Measurements from ENCODE around the gene SLK.

Gene SLK

DNA sequence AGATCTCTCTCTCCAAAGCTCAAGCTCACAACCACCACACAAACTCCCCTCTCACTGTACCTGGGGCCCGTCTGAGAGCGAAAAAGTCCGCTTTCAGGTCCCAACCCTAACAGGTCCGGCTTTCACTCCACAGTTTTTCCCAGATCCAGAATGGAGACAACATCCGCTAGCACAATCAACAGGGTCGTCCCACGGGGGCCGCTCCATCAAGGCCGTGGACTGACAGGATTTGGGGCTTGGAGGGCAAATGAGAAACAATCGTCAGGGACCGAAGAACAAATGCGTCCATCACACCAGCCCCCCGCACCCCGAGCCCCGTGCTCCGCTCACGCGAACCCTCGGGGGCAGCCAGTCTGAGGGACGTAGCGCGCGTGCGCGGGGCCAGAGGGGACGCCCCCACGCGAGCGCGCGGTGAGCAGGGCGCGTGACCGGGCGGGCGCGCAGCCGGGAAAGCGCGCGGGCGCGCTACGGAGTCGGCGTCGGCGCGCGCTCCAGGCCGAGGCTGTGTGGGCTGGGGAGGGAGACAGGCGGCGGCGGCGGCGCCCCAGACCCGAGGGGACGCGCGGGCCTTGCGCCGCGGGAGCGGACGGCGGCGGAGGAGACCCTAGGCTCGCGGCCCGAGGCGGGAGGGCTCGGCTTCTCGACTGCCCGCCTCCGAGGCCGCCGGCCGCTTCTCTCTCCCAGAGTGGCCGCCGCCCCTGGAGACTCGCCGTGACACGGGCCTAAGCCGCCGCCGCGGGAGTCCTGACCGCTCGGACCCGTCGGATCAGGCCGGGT is at the start of gene SLK:
Gene SLK, plus strand, starts transcription at position 470 of the 777 bp plus-strand sequence. CDS start 606 bp downstream, outside the sequence.
- peak; percentile 50 to 77 (median 62) for DNase-seq

GRCh38 chr10:103917302-103918052 is 49.5 kb upstream of the SLK start:
- no peak for DNase-seq

GRCh38 chr10:103918053-103918846 is 48.7 kb upstream of the SLK start, which contains the start of gene STN1:
TSS of gene STN1 (minus strand) at chr10:103918184. CDS start at chr10:103917594, 590 bp downstream.
- peak; percentile 91 to 93 (median 92) for DNase-seq

- DNase-seq: no peak
These were observed 47.3 kb upstream of the SLK start for GRCh38 chr10:103919648-103920025.

GRCh38 chr10:103921248-103921647 is 45.7 kb upstream of the SLK start:
- no peak for DNase-seq

- no peak for DNase-seq
These were observed 45.2 kb upstream of the SLK start for GRCh38 chr10:103921750-103922195.

- no peak for DNase-seq
These were observed 44.3 kb upstream of the SLK start for GRCh38 chr10:103922659-103923058.

DNA sequence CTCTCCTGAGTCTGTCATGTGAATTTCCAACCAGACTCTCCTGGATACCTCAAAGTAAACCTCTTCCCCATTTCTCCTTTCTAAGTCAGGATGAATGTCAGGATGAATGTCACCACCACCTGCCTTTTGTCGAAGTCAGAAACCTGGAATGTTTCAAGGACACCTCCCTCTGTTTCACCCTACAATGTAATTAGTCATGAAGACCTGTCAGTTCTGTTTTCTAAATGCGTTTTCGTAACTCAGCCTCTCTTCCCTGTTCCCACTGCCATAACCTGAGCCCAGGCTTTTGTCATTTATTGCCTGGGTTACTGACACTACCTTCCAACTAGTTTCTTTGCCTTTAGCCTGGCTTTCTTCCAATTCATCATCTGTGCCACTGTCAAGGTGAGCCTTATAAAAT is 43.4 kb upstream of the SLK start:
- DNase-seq: no peak

DNA sequence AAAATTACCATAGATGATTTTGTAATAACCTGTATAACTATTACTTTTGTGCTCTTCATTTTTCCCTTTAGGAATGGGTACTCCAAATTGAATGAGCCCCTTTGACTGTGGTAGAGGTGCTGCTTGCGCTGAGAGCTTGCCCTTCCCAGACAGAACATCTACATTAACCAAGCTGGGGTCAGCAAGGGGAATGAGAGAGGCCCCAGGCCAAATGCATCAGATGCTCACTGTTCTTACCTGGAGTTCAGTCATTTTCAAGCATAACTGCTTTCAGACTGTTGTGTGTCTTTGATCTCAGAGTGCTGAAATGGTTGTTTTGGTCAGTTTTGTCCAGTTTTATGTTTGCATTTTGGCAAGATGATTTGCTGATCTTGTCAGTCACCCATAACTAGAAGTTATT is 41.3 kb upstream of the SLK start:
- DNase-seq: no peak

GRCh38 chr10:103926722-103927319 is 40.1 kb upstream of the SLK start:
- DNase-seq: no peak

- DNase-seq: no peak
These were observed 38.2 kb upstream of the SLK start for GRCh38 chr10:103928784-103929183.

DNA sequence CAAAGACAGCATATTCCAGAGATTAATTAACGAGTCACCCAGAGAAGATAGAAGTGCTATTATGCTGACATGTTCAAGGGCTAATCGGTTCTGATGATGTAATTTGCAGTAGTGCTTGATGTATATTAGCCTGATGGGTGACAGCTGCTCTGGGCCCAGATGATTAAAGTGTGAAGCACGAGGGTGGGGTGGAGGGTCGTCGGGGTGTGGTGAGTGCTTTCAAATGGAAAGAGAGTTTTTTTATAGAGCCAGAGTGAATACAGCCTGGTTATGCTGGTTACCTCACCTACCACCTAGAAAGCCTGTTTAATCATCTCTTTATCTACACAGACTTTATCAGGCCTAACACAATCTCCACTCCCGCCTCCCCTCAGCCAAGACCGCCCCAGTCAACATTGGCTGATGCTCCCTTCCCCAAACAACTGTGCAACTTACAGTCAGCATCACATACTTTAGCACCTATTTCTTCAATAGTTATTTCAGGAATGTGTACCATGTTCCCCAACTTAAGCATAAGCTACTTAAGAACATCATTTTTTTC is 37.5 kb upstream of the SLK start:
- no peak for DNase-seq

GRCh38 chr10:103930449-103930848 is 36.5 kb upstream of the SLK start:
- no peak for DNase-seq

DNA sequence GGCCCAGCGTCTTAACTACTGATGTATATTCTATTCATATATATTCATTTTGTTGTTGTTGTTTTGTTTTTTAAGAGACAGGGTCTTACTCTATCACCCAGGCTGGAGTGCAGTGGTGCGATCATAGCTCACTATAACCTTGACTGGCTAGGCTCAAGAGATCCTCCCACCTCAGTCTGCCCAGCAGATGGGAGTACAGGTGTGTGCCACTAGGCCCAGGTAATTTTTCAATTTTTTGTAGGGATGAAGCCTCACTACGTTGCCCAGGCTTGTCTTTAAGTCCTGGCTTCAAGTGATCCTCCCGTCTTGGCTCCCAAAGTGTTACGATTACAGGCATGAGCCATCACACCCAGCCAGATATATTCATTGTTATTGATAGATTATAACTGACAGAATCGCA is 36.1 kb upstream of the SLK start:
- no peak for DNase-seq

GRCh38 chr10:103931603-103932002 is 35.3 kb upstream of the SLK start:
- no peak for DNase-seq

DNA sequence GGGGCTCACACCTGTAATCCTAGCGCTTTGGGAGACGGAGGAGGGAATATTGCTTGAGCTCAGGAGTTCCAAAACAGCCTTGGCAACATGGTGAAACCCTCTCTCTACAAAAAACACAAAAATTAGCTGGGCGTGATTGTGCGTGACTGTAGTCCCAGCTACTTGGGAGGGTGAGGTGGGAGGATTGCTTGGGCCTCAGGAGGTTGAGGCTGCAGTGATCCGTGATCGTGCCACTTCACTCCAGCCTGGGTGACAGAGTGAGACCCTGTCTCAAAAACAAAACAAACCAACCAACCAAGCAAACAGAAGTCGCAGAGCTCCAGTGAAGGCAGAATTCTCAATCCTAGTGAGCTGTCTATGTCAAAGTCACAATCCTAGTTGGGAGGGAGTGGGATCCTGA is 34.7 kb upstream of the SLK start:
- no peak for DNase-seq

- DNase-seq: no peak
These were observed 34.0 kb upstream of the SLK start for GRCh38 chr10:103932971-103933370.

DNA sequence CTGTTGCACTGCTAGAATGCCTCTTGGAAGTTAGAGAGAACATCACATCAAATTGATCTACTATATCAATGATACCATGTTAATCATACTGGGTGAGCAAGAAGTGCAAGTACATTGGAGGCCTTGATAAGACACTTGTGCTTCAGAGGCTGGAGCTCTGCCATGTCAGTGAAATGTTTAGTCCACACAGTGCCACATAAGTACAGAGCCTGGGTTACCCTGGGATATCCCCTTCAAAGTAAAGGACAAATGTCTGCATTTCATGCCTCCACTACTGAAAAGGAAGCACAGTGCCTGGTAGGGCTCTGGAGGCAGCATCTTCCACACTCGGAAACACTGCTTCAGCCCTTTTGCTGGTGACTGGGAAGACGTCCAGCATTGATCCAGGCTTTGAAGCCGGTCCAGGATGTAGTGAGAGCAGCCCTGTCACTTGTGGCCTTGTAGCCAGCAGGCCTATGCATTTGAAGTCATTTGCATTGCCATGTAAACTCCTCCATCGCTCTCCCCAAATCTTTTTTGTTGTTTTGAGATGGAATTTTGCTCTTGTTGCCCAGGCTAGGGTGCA is 33.3 kb upstream of the SLK start:
- DNase-seq: no peak

DNA sequence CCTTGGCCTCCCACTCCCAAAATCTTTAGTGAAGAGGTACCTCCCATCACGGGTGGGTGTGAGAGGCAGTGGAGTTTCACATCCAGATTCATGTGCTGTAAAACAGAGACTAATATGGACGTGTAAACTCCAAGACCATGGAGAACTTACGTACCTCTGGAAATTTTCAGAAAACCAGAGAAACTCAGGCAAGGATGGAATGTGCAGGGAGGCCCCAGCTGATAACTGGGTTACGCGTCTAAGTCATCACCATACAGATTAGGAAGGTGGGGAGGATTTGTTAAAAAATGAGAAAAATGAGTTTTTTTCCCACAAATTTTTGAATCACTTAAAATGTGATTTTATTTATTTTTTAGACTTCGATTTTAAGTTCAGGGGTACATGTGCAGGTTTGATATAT is 32.6 kb upstream of the SLK start:
- no peak for DNase-seq

DNA sequence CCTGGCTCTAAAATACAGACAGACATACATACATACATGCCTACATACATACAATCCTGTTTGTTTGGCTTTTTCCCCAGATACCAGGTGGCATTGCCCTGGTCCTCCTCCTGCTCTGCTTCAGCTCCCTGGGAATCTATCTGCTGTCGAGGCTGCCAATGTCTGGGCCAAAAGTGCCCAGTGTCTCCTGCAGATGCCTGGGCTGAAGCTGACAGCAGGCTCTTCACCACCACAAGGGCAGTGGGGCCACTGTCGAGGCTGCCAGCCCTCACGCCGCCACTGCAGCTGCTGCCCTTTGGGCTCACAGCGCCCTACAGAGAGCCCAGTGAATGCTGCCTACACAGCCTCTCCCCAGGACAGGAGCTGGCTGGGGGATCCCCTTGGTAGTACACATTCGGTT is 30.9 kb upstream of the SLK start:
- DNase-seq: no peak

DNA sequence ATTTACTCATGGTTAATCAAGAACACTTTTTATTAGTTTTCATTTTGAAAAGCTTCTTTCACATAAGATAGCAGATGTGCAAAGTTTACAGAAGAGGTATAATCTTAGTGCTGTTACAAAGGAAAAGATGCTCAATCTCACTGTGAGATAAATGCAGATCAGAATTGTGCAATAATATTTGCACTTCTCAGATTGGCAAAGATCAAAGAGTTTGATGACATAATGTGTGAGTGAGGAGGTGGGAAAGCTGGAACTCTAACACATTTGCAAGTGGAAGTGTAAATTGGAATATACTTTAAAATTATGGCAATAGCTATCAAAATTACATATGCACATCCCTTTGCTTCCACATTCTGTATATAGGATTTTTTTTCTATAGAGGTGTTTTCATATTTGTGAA is 27.4 kb upstream of the SLK start:
- DNase-seq: no peak

DNA sequence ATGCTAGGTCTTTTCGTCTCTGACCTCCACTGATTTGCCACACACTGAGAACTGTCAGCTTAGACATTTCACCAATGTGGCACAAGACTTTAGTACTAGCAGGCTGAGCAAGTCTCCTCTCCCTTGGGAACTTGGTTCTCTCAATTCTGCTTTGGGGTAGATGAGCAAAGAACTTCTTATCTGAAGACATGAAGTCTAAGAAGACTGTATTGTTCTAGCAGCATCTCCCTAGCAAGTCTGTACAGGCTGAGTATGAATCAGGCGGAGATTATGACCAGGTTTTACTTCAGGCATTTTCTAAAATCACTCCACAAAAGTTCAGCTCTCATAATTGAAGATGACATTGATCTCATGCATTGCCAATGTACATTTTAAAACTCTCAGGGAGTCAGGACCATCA is 25.1 kb upstream of the SLK start:
- DNase-seq: no peak
